Measurements from ENCODE around the gene LAMB4.

Gene LAMB4

DNA sequence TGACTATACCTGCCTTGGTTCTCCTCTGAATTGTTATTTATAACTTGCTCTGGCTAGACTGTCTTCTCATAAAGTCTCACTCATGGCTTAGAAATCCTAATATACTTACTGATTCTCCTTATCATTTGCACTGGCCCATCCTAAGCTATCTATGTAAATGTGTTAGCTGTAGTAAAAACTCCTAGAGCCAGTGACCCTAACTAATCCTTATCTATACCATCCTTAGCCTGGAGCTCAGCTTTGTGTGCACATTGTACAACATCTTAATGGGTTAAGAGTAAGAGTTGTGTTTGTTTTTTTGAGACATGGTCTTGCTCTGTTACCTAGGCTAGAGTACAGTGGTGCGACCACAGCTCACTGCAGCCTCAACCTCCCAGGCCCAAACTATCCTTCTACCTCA is 40.8 kb downstream of the LAMB4 start:
- no peak overlapping the region for H3K27ac ChIP-seq
- TF ChIP-seq, protein P1, sequence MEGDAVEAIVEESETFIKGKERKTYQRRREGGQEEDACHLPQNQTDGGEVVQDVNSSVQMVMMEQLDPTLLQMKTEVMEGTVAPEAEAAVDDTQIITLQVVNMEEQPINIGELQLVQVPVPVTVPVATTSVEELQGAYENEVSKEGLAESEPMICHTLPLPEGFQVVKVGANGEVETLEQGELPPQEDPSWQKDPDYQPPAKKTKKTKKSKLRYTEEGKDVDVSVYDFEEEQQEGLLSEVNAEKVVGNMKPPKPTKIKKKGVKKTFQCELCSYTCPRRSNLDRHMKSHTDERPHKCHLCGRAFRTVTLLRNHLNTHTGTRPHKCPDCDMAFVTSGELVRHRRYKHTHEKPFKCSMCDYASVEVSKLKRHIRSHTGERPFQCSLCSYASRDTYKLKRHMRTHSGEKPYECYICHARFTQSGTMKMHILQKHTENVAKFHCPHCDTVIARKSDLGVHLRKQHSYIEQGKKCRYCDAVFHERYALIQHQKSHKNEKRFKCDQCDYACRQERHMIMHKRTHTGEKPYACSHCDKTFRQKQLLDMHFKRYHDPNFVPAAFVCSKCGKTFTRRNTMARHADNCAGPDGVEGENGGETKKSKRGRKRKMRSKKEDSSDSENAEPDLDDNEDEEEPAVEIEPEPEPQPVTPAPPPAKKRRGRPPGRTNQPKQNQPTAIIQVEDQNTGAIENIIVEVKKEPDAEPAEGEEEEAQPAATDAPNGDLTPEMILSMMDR (conservative IDR thresholded peaks at IDR 0.05) = no peak

DNA sequence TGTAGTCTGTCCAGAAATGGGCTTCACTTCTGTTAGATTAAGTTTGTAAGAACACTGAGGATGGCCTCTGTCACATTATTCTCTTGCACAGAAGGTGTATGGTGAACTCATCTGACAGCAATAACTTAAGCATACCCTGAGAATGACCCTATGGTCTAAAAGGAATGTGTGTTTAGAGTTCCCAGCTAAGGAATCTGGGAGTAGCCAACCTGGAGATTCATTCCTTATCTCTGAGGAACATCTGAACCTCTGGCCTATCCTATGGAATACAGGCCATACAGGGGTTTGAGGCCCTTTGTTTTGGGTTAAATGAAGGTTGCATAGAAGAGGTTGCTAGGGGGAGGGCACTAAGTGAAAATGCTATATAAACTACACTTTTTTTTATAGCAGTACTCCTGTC is 41.4 kb downstream of the LAMB4 start:
- TF ChIP-seq, protein P1 (conservative IDR thresholded peaks at IDR 0.05) = no peak
- TF ChIP-seq ZFX (IDR thresholded peaks at IDR 0.05) = no peak
- no peak overlapping the region for H3K27ac ChIP-seq

DNA sequence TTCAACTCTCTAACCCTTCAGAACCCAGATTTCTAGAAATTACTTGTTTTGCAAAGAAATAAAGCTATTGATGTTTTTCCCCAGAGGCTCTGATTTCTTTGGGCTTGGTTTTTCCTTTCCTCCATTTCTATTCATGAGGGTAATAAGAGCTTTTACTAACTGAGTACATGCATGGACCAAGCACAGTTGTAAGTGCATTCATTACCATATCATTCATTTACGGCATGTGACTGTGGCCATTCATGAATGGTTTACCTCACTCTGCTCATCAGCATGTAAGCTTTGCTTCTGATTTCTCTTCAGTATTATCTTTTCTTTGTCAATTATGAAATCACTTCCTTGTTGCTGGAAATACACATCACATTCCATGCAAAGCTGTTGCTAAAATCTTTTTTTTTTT is 42.4 kb downstream of the LAMB4 start:
- TF ChIP-seq, protein P1 (conservative IDR thresholded peaks at IDR 0.05) = no peak
- no peak for TF ChIP-seq ZFX (IDR thresholded peaks at IDR 0.05)
- H3K27ac ChIP-seq = no peak overlapping the region

DNA sequence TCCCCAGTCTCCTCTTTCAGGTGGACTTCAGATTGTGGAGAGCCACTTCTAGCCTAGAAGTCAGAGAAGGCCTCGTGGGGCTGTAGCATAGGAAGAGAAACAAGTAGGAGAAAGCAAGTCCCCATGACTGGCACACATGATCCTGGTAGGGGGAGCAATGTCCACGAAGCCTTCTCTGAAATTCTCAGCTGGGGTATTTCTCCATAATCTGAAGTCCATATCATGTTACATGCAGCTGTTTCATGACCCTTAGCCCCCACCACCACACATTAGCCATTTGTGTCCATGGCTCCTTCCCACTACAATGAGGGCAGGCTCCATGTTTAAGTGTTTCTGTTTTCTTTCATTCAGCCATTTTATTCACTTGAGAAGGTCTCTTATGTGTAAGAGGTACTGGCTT is 43.2 kb downstream of the LAMB4 start:
- TF ChIP-seq, protein P1 (conservative IDR thresholded peaks at IDR 0.05) = no peak
- TF ChIP-seq ZFX (IDR thresholded peaks at IDR 0.05) = no peak
- H3K27ac ChIP-seq = no peak overlapping the region

DNA sequence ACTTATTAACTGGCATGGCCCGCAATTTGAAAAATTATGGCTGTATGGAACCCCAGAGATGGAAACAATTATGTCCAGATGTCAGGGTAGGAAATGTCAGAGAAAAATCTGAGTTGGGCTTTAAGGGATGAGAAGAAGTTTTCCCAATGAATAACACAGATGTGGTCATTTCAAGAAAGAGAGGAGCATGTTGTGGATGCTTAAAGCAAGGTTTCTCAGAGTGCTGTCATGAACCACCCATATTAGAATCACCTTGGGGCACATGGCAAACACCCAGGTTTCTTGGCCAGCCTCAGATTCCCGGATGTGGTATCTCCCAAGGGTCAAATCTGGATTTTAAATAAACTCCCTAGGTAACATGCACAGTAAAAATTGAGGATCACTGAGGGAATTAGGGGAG is 43.6 kb downstream of the LAMB4 start:
- no peak for TF ChIP-seq ZFX (IDR thresholded peaks at IDR 0.05)
- TF ChIP-seq, protein P1 (conservative IDR thresholded peaks at IDR 0.05) = no peak
- no peak overlapping the region for H3K27ac ChIP-seq

DNA sequence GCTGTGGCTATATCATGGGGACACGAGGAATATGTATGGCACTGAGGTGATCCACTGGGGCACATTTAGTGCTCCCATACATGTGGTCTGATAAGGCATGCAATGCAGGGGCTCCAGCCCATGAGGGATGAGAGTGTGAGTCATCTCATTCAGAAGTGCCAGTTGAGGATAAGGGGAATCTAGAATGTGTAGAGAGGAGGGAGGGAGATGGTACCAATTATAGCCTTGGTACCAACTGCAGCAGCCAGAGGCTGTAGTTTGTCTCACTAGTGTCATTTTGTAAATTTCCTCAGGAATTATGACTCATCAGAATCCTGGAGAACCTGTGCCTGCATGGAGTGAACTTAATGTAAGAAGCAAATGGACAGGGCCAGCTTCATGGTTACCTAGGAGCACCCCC is 46.2 kb downstream of the LAMB4 start:
- H3K27ac ChIP-seq = no peak overlapping the region
- no peak for TF ChIP-seq ZFX (IDR thresholded peaks at IDR 0.05)
- TF ChIP-seq, protein P1 (conservative IDR thresholded peaks at IDR 0.05) = no peak

DNA sequence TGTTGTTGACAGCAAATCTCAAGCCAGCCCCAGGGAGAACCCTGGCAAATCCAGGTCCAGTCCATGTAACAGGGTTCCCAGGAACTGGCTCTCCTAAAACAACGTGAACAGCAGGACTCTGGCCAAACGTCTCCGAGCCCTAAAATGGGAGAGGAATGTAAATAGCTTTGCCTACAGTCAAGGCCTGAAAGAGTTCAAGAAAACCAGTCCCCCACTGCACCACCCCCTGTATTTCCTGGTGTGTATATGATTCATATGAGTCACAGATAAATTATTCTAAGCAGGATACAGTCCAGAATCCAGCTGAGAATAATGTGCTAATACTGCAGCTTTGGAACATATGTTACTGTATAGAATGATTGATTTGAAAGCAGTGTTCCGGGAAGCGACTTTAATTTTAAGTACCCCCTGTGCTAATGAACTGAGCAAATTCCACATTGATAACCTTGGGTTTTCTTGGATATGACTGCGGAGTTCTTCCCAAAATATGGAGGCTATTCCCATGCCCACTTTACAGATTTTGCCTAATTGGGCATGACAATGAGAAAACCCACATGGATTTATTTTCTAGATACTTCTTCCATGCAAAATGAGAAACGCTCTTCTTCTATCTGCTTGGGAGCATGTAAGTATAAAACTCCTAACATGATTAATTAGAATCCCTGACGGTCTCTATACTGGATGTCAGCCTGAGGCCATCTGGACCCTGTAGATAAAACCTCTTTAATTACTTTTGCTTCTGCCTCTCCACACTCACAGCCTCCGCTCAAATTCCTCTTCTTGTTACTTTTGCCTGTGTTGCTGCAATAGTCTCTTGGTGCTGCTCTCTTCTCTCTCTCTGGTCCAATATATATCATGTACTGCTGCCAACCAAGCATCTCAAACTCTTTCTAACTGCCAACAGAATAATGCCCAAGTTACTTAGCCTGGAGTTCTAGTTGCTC is 50.2 kb downstream of the LAMB4 start:
- H3K27ac ChIP-seq = no peak overlapping the region
- TF ChIP-seq, protein P1 (conservative IDR thresholded peaks at IDR 0.05) = no peak
- no peak for TF ChIP-seq ZFX (IDR thresholded peaks at IDR 0.05)

Data from C4-2B (cell line).